Uterus (tissue), 4 donors: Measurements from ENCODE around the gene CSKMT. TPM values are rescaled to one million over a fixed set of nuclear protein-coding genes. Genes with fewer than 3 reads are reported as not detected.
A peak's percentile ranks its signal among the peaks of the same experiment; 100 is the strongest.
"Not testable (repeated sequence)": the region's sequence is repeated elsewhere in the genome, so short reads cannot be mapped to it uniquely, and the experiment has no call there.

ENCODE experiments used
- DNase-seq, 2 donors: peaks; one replicate each; pipeline ENCODE4 v3.0.0-alpha.2; 2019 to 2020
- H3K27ac ChIP-seq, 2 donors: fragments of 200-600 bp; sonication (generic); 1 replicate in 1 of 2; 2 replicates in 1 of 2; pipeline ENCODE4 v1.5.1; 2016 to 2018
- H3K27me3 ChIP-seq, 2 donors: fragments of 200-600 bp; sonication (generic); one replicate each; pipeline ENCODE4 v1.5.1; 2018 to 2019; ENCODE audit warnings: control low read depth in 1 of 2
- H3K36me3 ChIP-seq, 2 donors: fragments of 200-600 bp; sonication (generic); one replicate each; pipeline ENCODE4 v1.5.1; 2019; ENCODE audit warnings: control low read depth in 1 of 2
- H3K4me1 ChIP-seq, 2 donors: fragments of 200-600 bp; sonication (generic); one replicate each; pipeline ENCODE4 v1.5.1; 2018 to 2019; ENCODE audit warnings: control low read depth in 1 of 2
- H3K4me3 ChIP-seq, 2 donors: fragments of 200-600 bp; sonication (generic); 1 replicate in 1 of 2; 2 replicates in 1 of 2; pipeline ENCODE4 v1.5.1; 2018 to 2019; ENCODE audit warnings: mild to moderate bottlenecking in 1 of 2
- H3K9me3 ChIP-seq, 2 donors: fragments of 200-600 bp; sonication (generic); one replicate each; pipeline ENCODE4 v1.5.1; 2019; ENCODE audit warnings: control low read depth in 1 of 2
- CTCF ChIP-seq, 4 experiments: fragments of 200-600 bp in 2 of 4; fragments of 450-650 bp in 2 of 4; sonication (generic) in 2 of 4; IDR thresholded peaks; one replicate each; pipeline ENCODE4 v1.5.1; 2016 to 2019; ENCODE audit warnings: antibody characterized with exemption in 4 of 4, mild to moderate bottlenecking in 2 of 4, moderate library complexity in 1 of 4
- POLR2A ChIP-seq, 2 donors: fragments of 450-650 bp; IDR thresholded peaks; one replicate each; pipeline ENCODE4 v1.6.1; 2016; ENCODE audit warnings: antibody characterized with exemption in 2 of 2, mild to moderate bottlenecking in 1 of 2, moderate library complexity in 1 of 2
- intact Hi-C: fragments of 100-400 bp; cut with DNase I; formaldehyde crosslinking; loops from one replicate; pipeline ENCODE4 v1.15.1; 2023; ENCODE audit warnings: low total_unique reads
- total RNA-seq, 4 donors: library from RNA; depleted of rRNA in 3 of 4; stranded (reverse); fragments of >200 nt in 3 of 4; gene quantifications; one replicate each; pipeline versions ENCODE4 v1.1.0 to v1.2.4, GENCODE V29; 2014 to 2023
- donor health status: DM: yes; HTN: yes; CAD: no.

CSKMT gene
- total RNA-seq, 4 donors from 2014 or later, result 7.7 to 25.9 (median 12.6) TPM; not detected in 1

- peak; percentile 58 to 68 for TF ChIP-seq POLR2A (IDR thresholded peaks at IDR 0.05)
- peak in 1 of 4 experiments; percentile 16 for TF ChIP-seq CTCF (IDR thresholded peaks at IDR 0.05)
- DNase-seq, result peak; percentile 94 to 98
- peak within 1 kb of the TSS; percentile 87 to 89 for H3K27ac ChIP-seq
- no peaks in the 10 kb centered on the region for H3K9me3 ChIP-seq
- intact Hi-C loops, result loop anchor here (10.0 kb wide), 1 partner anchor 305 kb away; no protein-coding TSS in a partner anchor
- no peaks in the 10 kb centered on the region for H3K36me3 ChIP-seq
- peak within 1 kb of the TSS; percentile 34 to 45 for H3K4me3 ChIP-seq
- no peaks in the 10 kb centered on the region for H3K4me1 ChIP-seq
- no peaks in the 10 kb centered on the region for H3K27me3 ChIP-seq
Observed at GRCh38 chr11:62689421-62690183, 24.5 kb downstream of the CSKMT start, which contains the start of gene LRRN4CL. TSS of gene LRRN4CL (minus strand) at chr11:62689530. CDS start at chr11:62688508, 1,022 bp downstream.

- H3K4me1 ChIP-seq, H3K27ac ChIP-seq, H3K9me3 ChIP-seq, H3K36me3 ChIP-seq, DNase-seq, H3K4me3 ChIP-seq, H3K27me3 ChIP-seq: not testable (repeated sequence)
- intact Hi-C loops, result loop anchor here (10.0 kb wide), 1 partner anchor 309 kb away; no protein-coding TSS in a partner anchor
Observed at GRCh38 chr11:62693624-62694023, 28.5 kb downstream of the CSKMT start.

GRCh38 chr11:62694455-62695167, 29.5 kb downstream of the CSKMT start:
- Histone ChIP-seq H3K27ac (peak overlapping the region in 1 of 2 donors; percentile 38), H3K4me1 (no peaks in the 10 kb centered on the region), H3K36me3 (no peaks in the 10 kb centered on the region), H3K4me3 (no peak overlapping the region), H3K9me3 (no peaks in the 10 kb centered on the region), H3K27me3 (no peaks in the 10 kb centered on the region)
- intact Hi-C loops, result loop anchor here (10.0 kb wide), 1 partner anchor 310 kb away; no protein-coding TSS in a partner anchor
- peak; percentile 80 to 86 for DNase-seq
- no peak for TF ChIP-seq POLR2A (IDR thresholded peaks at IDR 0.05)
- TF ChIP-seq CTCF (IDR thresholded peaks at IDR 0.05), result peak; percentile 66 to 83 (median 77)

DNA sequence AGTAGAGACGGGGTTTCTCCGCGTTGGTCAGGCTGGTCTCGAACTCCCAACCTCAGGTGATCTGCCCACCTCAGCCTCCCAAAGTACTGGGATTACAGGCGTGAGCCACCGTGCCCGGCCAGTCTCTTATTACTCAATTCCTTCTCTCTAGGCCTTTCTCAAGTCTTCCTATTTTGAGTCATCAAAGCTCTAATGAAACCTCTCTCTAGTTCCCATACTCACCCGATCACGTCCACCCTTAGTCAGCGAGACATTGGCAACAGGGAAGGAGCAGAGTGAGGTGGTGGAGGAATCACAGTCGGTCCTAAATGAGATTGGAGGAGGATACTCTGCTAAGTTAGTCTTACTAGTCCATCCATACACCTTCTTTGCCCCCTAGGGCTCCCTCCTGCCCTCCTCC, 37.1 kb downstream of the CSKMT start:
- Histone ChIP-seq H3K4me1 (peaks cover 3 to 8% of the 10 kb centered on the region in 2 donors), H3K27ac (no peak overlapping the region), H3K27me3 (no peaks in the 10 kb centered on the region), H3K9me3 (no peaks in the 10 kb centered on the region), H3K36me3 (no peaks in the 10 kb centered on the region), H3K4me3 (no peak overlapping the region)
- no peak for TF ChIP-seq CTCF (IDR thresholded peaks at IDR 0.05)
- TF ChIP-seq POLR2A (IDR thresholded peaks at IDR 0.05), result no peak
- no peak for DNase-seq
- intact Hi-C loops, result no loop called here

GRCh38 chr11:62703921-62704320, 38.8 kb downstream of the CSKMT start:
- H3K9me3 ChIP-seq, DNase-seq, H3K4me3 ChIP-seq, H3K36me3 ChIP-seq, intact Hi-C loops, H3K27ac ChIP-seq, H3K27me3 ChIP-seq: not testable (repeated sequence)
- H3K4me1 ChIP-seq, result peaks cover 3 to 18% of the 10 kb centered on the region in 2 donors

DNA sequence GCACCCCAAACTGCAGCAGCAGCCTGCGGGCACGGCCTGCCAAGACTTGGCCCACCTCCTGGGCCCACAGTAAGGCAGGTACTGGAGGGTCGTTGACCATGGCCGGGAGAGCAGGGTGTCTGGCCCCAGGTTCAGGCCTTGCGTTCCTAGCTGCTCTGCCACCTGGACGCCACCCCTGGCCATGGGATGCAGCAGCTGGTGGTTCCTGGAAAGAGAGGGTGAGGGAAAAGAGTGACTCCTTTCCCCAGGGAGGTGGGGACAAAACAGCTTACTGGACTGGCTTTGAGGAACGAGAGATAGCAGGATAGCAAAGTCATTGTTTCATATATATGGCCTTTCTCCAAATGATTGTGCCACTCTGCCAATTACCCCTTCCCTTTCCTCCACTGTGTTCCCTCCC, 40.3 kb downstream of the CSKMT start:
- no peaks in the 10 kb centered on the region for H3K36me3 ChIP-seq
- H3K4me1 ChIP-seq, result peaks cover 7 to 21% of the 10 kb centered on the region in 2 donors
- intact Hi-C loops, result no loop called here
- DNase-seq, result no peak
- no peaks in the 10 kb centered on the region for H3K9me3 ChIP-seq
- H3K27ac ChIP-seq, result peak overlapping the region; percentile 72 to 78
- no peaks in the 10 kb centered on the region for H3K27me3 ChIP-seq
- TF ChIP-seq POLR2A (IDR thresholded peaks at IDR 0.05) (no peak), CTCF (IDR thresholded peaks at IDR 0.05) (no peak)
- peak overlapping the region; percentile 47 to 71 for H3K4me3 ChIP-seq
